ENCODE results near the gene MSH5. TPM values are rescaled to one million over a fixed set of nuclear protein-coding genes. Genes with fewer than 3 reads are reported as not detected.

MSH5 gene
- total RNA-seq, 1 donor from 2014 or later, result 4.5 TPM

GRCh38 chr6:31729515-31729978, 10.3 kb upstream of the MSH5 start:
- peak; percentile 78 to 88 for DNase-seq (ENCODE audit: low read depth in 2 of 2)

GRCh38 chr6:31729979-31730630, 9.7 kb upstream of the MSH5 start:
- peak; percentile 77 to 95 for DNase-seq (ENCODE audit: low read depth in 2 of 2)

GRCh38 chr6:31730631-31731086, 9.1 kb upstream of the MSH5 start:
- DNase-seq (ENCODE audit: low read depth in 2 of 2), result no peak

DNA sequence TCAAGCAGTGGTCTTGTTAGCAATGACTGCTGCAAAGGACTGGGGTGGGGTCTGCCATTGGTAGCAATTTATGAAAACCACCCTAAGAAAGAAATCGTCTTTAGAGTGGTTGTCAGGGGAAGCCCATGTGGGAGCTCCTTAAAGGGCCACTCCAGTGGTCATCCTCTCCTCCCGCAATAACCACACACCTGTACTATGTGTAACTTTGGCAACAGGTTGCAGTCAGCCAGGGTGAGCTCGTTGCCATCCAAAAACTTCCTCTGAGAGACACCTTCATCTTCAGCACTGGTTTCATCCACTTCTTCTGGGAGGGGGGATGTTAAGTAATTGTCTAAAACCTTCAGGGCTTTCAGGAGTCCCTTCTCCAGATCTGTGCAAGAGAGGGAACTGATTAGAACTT, 7.8 kb upstream of the MSH5 start:
- DNase-seq (ENCODE audit: low read depth in 2 of 2), result no peak

DNA sequence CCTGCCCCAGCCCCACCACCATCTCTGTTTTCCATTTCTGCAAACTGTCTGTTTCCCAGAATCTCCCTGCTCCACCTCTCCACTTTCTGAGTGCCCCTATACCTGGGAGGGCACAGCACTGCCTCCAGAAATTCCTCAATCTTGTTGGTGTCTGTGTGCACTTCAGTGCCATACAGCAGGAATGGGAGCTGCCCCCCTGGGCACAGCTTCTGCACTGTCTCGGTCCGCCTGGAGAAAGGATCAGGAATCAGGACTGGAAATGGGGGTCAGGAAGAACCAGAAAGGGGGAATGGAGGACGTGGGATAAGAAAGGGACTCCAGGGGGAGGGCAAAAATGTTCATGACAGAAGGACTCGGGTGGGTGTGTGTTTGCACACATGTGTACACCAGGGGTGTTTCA, 6.1 kb upstream of the MSH5 start:
- no peak for DNase-seq (ENCODE audit: low read depth in 2 of 2)

DNA sequence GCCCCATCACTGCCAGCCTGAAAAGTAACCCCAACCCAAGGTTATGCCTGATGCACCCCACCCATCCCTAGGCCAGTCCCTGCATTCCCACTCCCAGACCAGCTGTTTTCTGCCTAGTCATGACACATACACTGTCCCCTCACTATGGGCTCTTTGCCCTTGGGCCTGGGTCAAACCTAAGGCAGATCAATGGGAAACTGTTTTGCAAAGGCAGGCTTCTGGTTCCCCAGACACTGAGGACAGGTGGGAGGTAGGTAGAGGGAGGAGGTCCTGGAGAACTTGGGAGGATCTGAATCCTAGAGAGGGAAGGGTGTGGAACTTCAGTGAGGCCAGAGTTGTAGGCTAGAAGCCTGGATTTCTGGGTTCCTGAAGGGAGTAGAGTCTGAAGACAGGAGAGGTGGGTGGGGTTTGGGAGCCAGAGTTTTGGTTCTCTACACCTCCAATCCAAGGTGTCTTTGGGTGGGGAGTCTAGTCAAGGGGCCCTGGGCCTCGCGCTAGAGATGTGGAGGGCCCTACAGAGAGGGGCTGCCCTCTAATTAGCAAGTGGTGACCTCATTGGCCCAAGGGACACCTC, 5.5 kb upstream of the MSH5 start:
- DNase-seq (ENCODE audit: low read depth in 2 of 2), result no peak

- peak in 1 of 2 donors; percentile 82 for DNase-seq (ENCODE audit: low read depth in 2 of 2)
Observed at GRCh38 chr6:31734821-31735406, 4.9 kb upstream of the MSH5 start.

- DNase-seq (ENCODE audit: low read depth in 2 of 2), result peak in 1 of 2 donors; percentile 82
Observed at GRCh38 chr6:31736021-31736767, 3.6 kb upstream of the MSH5 start, which contains the start of gene CLIC1. TSS of gene CLIC1 (minus strand) at chr6:31736530. CDS start at chr6:31736300, 230 bp downstream.

- DNase-seq (ENCODE audit: low read depth in 2 of 2), result no peak
Observed at GRCh38 chr6:31736768-31737314, 3.0 kb upstream of the MSH5 start.

- peak; percentile 61 to 69 for DNase-seq (ENCODE audit: low read depth in 2 of 2)
Observed at GRCh38 chr6:31737315-31737990, 2.4 kb upstream of the MSH5 start.

DNA sequence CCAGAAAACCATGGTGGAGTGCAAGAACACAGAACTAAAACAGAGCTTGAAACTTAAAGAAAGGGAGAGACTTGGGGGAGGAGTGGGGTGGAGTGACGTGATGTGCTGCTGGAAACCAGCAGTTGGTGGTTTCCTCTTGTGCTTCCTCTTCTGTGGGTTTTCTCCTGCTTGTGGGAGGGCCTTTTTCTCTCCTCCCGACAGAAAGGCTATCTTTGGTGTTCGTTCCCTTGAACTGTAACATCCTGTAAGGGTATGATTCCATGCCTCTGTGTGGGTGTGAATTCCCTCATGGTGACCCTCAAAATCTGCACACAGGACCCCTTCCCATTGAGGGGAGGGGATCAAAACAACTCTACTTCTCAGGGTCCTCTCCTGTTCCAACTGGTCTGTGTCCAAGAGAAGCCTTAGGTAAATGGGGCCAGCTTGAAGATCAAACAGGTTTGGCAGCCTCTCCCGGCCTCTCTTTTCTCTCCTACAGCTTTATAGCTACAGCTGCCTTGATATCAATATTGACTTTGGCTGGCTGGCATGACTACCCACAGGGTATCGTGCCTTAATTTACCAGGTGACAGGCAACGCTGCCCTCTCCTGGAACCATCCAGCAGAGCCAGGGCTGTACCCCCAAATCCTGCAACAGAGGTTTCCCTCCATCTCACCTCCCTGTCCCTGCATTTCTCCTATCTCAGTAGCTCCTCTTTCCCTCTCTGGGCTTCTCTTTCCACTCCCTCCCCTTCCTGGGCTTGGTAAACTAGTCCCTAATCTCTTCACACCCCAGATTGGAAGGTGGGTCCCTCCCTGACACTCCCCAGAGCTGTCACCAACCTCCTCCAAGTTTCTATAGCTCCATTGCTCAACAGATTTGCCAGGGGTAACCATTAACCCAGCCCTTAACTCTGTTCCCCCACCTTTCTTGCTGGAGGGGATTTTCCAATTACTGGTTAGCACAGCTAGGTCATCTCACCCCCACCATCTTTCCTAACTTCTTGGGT, 1.5 kb upstream of the MSH5 start:
- DNase-seq (ENCODE audit: low read depth in 2 of 2), result peak in 1 of 2 donors; percentile 91

DNA sequence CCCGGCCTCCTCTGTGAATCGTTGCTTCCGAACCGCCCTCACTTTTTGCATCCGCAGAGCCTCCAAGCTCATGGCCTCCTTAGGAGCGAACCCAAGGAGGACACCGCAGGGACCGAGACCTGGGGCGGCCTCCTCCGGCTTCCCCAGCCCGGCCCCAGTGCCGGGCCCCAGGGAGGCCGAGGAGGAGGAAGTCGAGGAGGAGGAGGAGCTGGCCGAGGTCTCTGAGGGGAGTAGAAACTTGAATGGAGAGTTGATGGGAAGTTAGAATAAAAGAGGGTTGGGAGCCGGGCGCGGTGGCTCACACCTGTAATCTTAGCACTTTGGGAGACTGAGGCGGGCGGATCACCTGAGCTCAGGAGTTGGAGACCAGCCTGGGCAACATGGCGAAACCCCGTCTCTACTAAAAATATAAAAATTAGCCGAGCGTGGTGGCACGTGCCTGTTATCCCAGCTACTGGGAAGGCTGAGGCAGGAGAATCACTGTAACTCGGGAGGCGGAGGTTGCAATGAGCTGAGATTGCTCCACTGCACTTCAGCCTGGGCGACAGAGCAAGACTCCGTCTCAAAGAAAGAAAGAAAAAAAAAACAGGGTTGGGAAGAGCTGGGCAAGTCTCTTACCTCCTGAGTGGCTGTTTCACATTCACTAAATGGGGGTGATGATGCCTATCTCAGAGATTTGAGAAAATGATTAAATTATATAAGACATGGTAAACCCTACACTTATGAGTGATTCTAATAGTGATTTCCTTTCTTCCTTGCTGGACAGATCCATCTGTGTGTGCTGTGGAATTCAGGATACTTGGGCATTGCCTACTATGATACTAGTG, 805 bp downstream of the MSH5 start:
- no peak for DNase-seq (ENCODE audit: low read depth in 2 of 2)

DNA sequence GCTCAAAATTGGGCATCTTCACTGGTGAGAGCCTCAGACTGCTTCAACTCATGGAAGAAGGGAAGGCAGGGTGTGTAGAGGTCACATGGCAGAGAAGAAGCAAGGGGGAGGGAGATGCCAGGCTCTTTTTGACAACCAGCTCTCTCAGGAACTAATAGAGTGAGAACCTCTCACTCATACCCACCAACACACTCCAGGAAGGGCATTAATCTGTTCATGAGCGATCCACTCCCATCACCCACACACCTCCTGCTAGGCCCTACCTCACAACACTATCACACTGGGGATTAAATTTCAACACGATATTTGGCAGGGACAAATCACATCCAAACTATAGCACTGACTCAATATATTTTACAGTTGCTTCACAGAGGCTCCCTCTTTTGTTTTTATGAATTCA, 2.0 kb downstream of the MSH5 start:
- DNase-seq (ENCODE audit: low read depth in 2 of 2), result no peak

DNA sequence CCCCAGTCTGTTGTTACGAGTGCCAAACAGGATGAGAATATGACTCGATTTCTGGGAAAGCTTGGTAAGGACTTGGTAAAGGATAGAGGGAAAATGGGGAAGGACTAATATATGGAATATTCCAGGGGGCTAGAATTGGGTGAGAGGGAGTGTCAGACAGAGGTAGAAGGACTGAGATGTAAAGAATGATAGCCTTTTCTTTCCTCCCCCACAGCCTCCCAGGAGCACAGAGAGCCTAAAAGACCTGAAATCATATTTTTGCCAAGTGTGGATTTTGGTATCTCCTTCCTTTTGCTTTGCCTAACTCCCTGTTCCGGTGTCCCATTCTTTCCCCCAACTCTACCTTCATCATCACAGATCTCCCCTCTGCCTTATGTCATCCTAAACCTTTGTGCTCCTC, 3.1 kb downstream of the MSH5 start:
- DNase-seq (ENCODE audit: low read depth in 2 of 2), result no peak

DNA sequence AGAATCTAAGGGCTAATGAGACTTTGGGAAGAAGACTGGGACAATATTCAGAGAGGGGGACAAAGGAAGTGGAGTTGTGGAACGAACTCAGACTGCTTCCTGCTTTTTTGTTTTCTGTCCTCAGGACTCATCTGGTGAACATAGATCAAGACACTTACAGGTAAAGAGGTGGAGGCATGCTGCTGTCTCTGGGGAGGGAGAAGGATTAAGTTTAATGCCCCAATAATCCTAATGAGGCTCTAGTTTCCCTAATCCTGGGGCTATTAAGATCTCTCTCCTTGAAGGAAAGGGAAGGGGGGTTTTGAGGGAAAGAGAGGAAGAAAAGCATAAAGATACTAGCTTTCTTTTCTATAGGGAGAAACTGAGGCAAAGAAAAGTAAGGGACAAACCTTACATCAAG, 4.6 kb downstream of the MSH5 start:
- DNase-seq (ENCODE audit: low read depth in 2 of 2), result no peak

DNA sequence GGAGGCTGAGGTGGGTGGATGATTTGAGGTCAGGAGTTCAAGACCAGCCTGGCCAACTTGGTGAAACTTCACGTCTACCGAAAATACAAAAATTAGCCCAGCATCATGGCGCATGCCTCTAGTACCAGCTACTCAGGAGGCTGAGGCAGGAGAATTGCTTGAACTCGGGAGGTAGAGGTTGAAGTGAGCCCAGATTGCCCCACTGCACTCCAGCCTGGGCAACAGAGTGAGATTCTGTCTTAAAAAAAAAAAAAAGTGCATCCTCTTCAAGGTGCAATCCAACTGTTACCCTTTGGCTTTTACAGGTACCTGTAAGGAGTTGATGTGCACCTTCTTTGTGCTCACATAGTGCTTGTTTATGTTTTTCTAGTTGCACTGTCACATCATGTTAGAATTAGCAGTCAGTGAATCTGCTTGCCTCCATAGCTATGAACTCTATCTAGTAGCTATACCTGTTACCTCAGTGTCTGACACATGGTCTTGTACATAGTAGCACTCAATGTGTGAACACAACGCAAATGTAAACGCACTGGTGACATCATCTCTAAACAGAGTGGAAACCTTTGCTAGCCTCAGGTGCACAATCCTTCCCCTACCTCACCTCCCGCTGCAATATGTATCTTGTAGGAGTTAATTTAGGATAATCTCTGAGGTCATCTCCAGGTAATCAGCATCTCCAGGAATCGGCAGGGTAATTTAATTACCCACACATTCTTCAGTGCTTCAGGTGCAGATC, 9.7 kb downstream of the MSH5 start:
- DNase-seq (ENCODE audit: low read depth in 2 of 2), result no peak

DNA sequence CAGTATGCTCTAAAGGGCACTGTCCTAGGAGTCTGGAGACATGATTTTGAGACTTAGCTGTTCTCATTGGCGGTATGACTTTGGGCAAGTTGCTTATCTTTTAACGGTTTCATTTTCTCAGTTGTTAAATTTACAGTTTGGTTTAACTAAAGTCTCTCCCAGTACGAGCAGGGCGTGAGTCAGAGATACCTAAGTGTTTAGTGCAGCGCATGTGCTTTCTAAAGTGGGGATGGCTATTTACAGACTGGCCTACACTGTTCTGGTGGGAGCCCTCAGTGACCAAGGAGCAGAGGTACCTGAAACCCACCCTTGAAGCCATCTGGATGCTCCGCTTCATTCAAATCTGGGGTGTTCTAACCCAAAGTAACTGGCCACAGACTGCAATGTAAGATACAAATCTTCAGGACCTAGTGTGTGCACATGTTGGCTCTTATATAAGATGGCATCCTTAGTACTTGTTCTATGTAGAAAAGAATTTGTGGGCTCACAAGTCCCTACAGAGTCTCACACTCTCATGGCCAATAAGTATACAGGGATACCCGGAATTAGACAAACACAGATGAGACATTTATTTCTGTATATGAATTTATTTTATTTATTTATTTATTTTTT, 10.7 kb downstream of the MSH5 start:
- DNase-seq (ENCODE audit: low read depth in 2 of 2), result no peak

DNA sequence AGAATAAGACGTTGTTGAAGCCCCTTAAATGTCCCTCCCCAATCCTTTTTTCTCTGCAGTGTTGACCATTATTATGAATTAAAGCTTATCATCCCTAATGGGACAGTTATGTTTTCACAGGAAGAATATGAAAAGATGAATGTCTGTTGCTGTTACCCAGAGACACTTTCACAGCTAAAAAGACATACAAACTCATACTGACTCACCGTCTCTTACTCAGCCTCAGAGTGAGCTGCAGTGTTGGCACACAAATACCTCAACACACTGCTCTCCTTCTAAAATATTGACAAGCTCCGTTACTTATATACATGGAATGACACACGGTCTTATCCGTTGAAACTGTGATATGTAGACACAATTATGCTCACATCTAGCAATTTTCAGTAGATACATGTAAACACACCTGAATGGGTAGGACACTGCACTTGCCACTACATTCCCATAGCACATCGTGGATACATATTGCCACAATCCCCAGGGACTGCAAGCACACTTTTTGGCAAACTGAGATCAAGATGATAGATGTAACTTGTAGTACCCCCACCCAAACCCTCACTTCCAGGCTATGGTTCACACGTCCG, 13.0 kb downstream of the MSH5 start:
- peak in 1 of 2 donors; percentile 24 for DNase-seq (ENCODE audit: low read depth in 2 of 2)
